HL-60/S4 treated with phorbol 12-myristate 13-acetate at 8.2 ng/mL for 4 days and 3 days (cell line): ENCODE data around the gene MX1.
"Not testable (repeated sequence)": the region's sequence is repeated elsewhere in the genome, so short reads cannot be mapped to it uniquely, and the experiment has no call there.

ENCODE experiments used
- in situ Hi-C: fragments of 300-500 bp; cut with MboI; formaldehyde crosslinking; loops from 2 replicates; pipeline ENCODE4 v1.15.0; 2022; ENCODE audit warnings: low sequenced_read_pairs

Gene MX1

DNA sequence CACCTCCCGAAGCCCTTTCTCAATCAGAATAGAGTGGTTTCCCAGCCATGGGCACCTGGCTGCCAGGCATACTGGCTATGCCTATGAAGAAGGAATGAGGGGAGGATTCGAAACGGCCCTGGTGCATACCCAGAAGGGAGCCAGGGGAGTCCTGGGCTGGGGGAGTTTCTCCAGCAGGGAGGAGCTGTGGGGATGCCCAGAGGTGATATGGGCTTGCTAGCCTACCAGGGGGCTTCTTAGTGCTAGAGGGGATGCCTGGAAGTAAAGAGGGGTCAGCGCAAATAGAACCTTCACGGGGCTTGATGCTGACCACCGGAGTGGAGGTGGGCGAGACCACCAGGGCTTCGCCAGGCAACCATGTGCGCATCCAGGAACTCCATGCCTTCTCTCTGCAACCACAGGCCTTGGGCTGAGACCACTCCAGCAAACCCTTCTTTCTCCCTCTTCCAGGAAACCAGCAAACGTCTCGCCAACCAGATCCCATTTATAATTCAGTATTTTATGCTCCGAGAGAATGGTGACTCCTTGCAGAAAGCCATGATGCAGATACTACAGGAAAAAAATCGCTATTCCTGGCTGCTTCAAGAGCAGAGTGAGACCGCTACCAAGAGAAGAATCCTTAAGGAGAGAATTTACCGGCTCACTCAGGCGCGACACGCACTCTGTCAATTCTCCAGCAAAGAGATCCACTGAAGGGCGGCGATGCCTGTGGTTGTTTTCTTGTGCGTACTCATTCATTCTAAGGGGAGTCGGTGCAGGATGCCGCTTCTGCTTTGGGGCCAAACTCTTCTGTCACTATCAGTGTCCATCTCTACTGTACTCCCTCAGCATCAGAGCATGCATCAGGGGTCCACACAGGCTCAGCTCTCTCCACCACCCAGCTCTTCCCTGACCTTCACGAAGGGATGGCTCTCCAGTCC is 18.2 kb upstream of the MX1 start:
- in situ Hi-C loops, result no loop called here

GRCh38 chr21:41410361-41410760 is 15.7 kb upstream of the MX1 start:
- in situ Hi-C loops, result no loop called here

GRCh38 chr21:41410767-41411448 is 15.1 kb upstream of the MX1 start:
- in situ Hi-C loops, result no loop called here

GRCh38 chr21:41411449-41412089 is 14.5 kb upstream of the MX1 start:
- in situ Hi-C loops, result no loop called here

DNA sequence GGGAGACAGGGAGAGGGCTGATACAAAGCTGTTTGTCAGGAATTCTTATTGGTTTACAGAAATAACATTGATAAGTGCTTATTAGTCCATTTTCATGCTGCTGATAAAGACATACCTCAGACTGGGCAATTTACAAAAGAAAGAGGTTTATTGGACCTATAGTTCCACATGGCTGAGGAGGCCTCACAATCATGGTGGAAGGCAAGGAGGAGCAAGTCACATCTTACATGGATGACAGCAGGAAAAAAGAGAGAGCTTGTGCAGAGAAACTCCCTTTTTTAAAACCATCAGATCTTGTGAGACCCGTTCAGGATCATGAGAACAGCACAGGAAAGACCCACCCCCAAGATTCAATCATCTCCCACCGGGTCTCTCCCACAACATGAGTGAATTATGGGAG is 8.5 kb upstream of the MX1 start:
- in situ Hi-C loops, result not testable (repeated sequence)

DNA sequence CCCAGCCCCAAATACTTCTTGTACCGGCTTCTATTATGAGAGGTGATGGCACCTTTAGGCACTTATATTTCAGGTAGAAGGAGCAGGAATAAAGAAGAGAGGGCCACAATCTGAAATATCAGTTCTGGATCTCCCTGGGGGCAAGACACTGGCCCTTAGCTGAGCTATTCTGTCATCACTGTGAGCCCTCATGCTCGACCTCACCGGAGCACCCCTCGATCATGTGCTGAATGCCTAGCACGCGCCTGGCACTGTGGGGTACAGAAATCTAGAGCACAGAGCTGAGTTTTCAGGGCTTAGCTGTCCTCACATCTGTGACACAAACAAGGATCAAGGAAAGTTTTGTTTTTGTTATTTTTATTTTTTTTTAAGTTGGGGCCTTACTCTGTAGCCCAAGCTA is 7.6 kb upstream of the MX1 start:
- in situ Hi-C loops, result no loop called here

GRCh38 chr21:41418956-41419680 is 6.9 kb upstream of the MX1 start:
- in situ Hi-C loops, result no loop called here

- in situ Hi-C loops, result no loop called here
Observed at GRCh38 chr21:41419921-41420862, 5.8 kb upstream of the MX1 start.

DNA sequence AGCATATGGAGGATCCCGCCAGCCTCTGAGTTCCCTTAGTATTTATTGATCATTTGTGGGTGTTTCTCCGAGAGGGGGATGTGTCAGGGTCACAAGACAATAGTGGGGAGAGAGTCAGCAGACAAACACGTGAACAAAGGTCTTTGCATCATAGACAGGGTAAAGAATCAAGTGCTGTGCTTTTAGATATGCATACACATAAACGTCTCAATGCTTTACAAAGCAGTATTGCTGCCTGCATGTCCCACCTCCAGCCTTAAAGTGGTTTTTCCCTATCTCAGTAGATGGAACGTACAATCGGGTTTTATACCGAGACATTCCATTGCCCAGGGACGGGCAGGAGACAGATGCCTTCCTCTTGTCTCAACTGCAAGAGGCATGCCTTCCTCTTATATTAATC is 5.0 kb upstream of the MX1 start:
- in situ Hi-C loops, result not testable (repeated sequence)

- in situ Hi-C loops, result no loop called here
Observed at GRCh38 chr21:41422546-41423304, 3.3 kb upstream of the MX1 start.

DNA sequence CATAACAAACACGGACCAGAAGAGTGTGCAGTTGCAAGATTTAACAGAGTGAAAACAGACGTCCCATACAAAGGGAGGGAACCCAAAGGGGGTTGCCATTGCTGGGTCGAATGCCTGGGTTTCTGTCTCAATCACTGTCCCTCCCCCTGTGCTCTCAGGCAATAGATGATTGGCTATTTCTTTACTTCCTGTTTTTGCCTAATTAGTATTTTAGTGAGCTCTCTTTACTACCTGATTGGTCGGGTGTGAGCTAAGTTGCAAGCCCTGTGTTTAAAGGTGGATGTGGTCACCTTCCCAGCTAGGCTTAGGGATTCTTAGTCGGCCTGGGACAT is 2.8 kb upstream of the MX1 start:
- in situ Hi-C loops, result not testable (repeated sequence)

DNA sequence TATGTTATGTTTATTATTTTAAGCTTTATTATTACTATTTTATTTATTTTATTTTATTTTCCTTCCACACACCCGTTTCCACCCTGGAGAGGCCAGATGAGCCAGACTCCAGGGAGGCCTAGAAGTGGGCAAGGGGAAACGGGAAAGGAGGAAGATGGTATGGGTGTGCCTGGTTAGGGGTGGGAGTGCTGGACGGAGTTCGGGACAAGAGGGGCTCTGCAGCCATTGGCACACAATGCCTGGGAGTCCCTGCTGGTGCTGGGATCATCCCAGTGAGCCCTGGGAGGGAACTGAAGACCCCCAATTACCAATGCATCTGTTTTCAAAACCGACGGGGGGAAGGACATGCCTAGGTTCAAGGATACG is 468 bp upstream of the MX1 start:
- in situ Hi-C loops, result no loop called here

GRCh38 chr21:41426676-41427404 is 801 bp downstream of the MX1 start:
- in situ Hi-C loops, result no loop called here

DNA sequence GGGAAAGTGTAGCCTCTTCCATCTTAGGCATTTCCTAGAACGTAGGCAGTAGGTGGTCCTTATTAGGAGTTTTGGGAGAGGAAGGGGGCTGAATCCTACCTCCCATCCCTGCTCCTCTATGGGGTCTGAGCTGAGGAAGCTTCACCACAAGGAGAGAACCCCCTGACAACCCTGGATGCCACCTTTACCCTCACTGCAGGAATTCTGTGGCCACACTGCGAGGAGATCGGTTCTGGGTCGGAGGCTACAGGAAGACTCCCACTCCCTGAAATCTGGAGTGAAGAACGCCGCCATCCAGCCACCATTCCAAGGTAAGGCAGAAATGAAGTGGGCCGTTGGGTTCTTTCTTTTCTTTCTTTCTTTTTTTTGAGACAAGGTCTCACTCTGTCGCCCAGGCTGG is 1.5 kb downstream of the MX1 start:
- in situ Hi-C loops, result no loop called here

- in situ Hi-C loops, result no loop called here
Observed at GRCh38 chr21:41428311-41428710, 2.3 kb downstream of the MX1 start.

- in situ Hi-C loops, result no loop called here
Observed at GRCh38 chr21:41428847-41429246, 2.8 kb downstream of the MX1 start.

- in situ Hi-C loops, result no loop called here
Observed at GRCh38 chr21:41429305-41429704, 3.3 kb downstream of the MX1 start.

DNA sequence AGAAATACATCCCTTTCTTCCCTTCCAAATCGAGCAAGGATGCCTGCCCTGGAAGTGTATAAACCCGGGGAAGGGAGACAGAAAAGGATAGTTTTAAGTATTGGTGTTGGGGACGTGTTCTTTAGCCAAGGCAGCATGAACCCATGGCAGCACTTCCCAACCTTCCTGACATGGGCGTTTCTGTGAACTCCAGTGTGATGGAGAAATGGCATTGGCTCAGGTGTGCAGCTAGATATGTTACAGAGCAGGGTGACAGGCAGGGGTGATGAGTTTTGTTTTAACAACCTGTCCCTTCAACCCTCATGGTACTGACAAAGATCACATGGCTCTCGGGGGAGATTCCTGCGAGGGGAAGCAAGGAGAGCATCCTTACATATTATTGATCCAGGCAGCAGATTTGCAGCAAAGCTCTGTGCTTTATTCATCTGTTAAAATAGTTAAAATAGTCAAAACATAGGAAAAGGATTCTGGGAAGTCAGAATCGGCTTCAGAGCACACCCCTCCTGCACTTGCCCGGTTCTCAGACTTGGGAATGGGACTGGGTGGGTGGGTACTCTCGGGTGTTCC is 4.0 kb downstream of the MX1 start:
- in situ Hi-C loops, result no loop called here
